HEK293T (cell line): ENCODE results near the gene INTS2.

Experiments
- CTCF ChIA-PET: fragments of 350-600 bp; formaldehyde crosslinking; extraction: SDS; loops from one replicate; lab custom pipeline; 2021; ENCODE audit warnings: antibody characterized with exemption, inconsistent platforms; lab: Yijun Ruan, JAX
- POLR2A ChIA-PET: fragments of 350-600 bp; formaldehyde crosslinking; extraction: SDS; loops from one replicate; lab custom pipeline; 2020; ENCODE audit warnings: antibody characterized with exemption, inconsistent platforms; lab: Yijun Ruan, JAX
- DNase-seq: peaks from one replicate; pipeline ENCODE4 v3.0.0; 2012; ENCODE audit warnings: mixed read lengths; ENCODE audit errors: extremely low spot score
- ARNT ChIP-seq: fragments of 450-650 bp; IDR thresholded peaks from 2 replicates; pipeline ENCODE4 v1.6.1; 2017; ENCODE audit warnings: mild to moderate bottlenecking
- BHLHE40 ChIP-seq: fragments of 450-650 bp; IDR thresholded peaks from 2 replicates; pipeline ENCODE4 v1.6.1; 2016; ENCODE audit warnings: mild to moderate bottlenecking, moderate library complexity, borderline replicate concordance
- CTBP1 ChIP-seq: fragments of 450-650 bp; IDR thresholded peaks from 2 replicates; pipeline ENCODE4 v1.6.1; 2016; ENCODE audit warnings: borderline replicate concordance
- ELF4 ChIP-seq: fragments of 450-650 bp; IDR thresholded peaks from 2 replicates; pipeline ENCODE4 v1.6.1; 2017; ENCODE audit warnings: antibody characterized with exemption
- FOXA1 ChIP-seq: fragments of 450-650 bp; IDR thresholded peaks from 2 replicates; pipeline ENCODE4 v1.6.1; 2016; ENCODE audit warnings: mild to moderate bottlenecking
- FOXK2 ChIP-seq: fragments of 450-650 bp; IDR thresholded peaks from 2 replicates; pipeline ENCODE4 v1.6.1; 2016; ENCODE audit warnings: mild to moderate bottlenecking
- FOXM1 ChIP-seq: fragments of 450-650 bp; IDR thresholded peaks from 2 replicates; pipeline ENCODE4 v1.6.1; 2017; ENCODE audit warnings: mild to moderate bottlenecking, borderline replicate concordance
- HDGF ChIP-seq: fragments of 450-650 bp; IDR thresholded peaks from 2 replicates; pipeline ENCODE4 v1.6.1; 2017; ENCODE audit warnings: antibody characterized with exemption, borderline replicate concordance
- L3MBTL2 ChIP-seq: fragments of 450-650 bp; conservative IDR thresholded peaks from 2 replicates; pipeline ENCODE4 v1.6.1; 2016; ENCODE audit warnings: mild to moderate bottlenecking
- LEF1 ChIP-seq: fragments of 450-650 bp; IDR thresholded peaks from 2 replicates; pipeline ENCODE4 v1.6.1; 2017; ENCODE audit warnings: mild to moderate bottlenecking, borderline replicate concordance
- NFRKB ChIP-seq: fragments of 450-650 bp; IDR thresholded peaks from 2 replicates; pipeline ENCODE4 v1.6.1; 2016; ENCODE audit warnings: mild to moderate bottlenecking, moderate library complexity
- PKNOX1 ChIP-seq: fragments of 450-650 bp; IDR thresholded peaks from 2 replicates; pipeline ENCODE4 v1.6.1; 2016
- SP1 ChIP-seq: fragments of 450-650 bp; IDR thresholded peaks from 2 replicates; pipeline ENCODE4 v1.6.1; 2017
- SUZ12 ChIP-seq: fragments of 450-650 bp; IDR thresholded peaks from 2 replicates; pipeline ENCODE4 v1.6.1; 2016; ENCODE audit warnings: mild to moderate bottlenecking
- TARDBP ChIP-seq: fragments of 450-650 bp; IDR thresholded peaks from 2 replicates; pipeline ENCODE4 v1.6.1; 2016
- ZNF384 ChIP-seq: fragments of 450-650 bp; IDR thresholded peaks from 2 replicates; pipeline ENCODE4 v1.6.1; 2016

Gene INTS2

GRCh38 chr17:61839300-61839786, 88.4 kb downstream of the INTS2 start:
- no peak for DNase-seq
- TF ChIP-seq FOXK2 = no peak
- no peak for TF ChIP-seq FOXM1
- TF ChIP-seq FOXA1 = no peak
- TF ChIP-seq NFRKB = no peak
- TF ChIP-seq SUZ12 = no peak
- no peak for TF ChIP-seq HDGF
- no peak for TF ChIP-seq LEF1
- TF ChIP-seq BHLHE40 = no peak
- no peak for TF ChIP-seq PKNOX1
- no peak for TF ChIP-seq TARDBP
- TF ChIP-seq ELF4 = no peak
- no peak for TF ChIP-seq L3MBTL2
- no peak for TF ChIP-seq SP1
- no peak for TF ChIP-seq ARNT
- no peak for TF ChIP-seq CTBP1
- TF ChIP-seq ZNF384 = no peak
- ChIA-PET POLR2A (interaction anchor here (1.2 to 1.7 kb wide), 2 partner anchors 23 to 24 kb away, joined by 3 to 5 read pairs; partner anchors contain the start of gene BRIP1), CTCF (interaction anchor here (0.6 kb wide), 1 partner anchor 12 kb away, joined by 4 read pairs; no protein-coding TSS in a partner anchor)

GRCh38 chr17:61837175-61838051, 90.4 kb downstream of the INTS2 start:
- CTCF ChIA-PET = interaction anchor here (0.7 to 1.2 kb wide), 4 partner anchors 26 to 409 kb away, joined by 3 to 4 read pairs (median 3); partner anchors contain the start of gene BRIP1

GRCh38 chr17:61836266-61837174, 91.3 kb downstream of the INTS2 start:
- POLR2A ChIA-PET = interaction anchor here (1.4 kb wide), 1 partner anchor 424 kb away, joined by 3 read pairs; no protein-coding TSS in a partner anchor
- CTCF ChIA-PET = interaction anchor here (0.7 to 1.2 kb wide), 4 partner anchors 27 to 408 kb away, joined by 3 to 4 read pairs (median 3); partner anchors contain the start of gene BRIP1
- TF ChIP-seq NFRKB = no peak
- no peak for TF ChIP-seq ARNT
- no peak for TF ChIP-seq SP1
- no peak for TF ChIP-seq ELF4
- TF ChIP-seq FOXM1 = no peak
- no peak for DNase-seq

More at GRCh38 chr17:61837175-61838051, 90.4 kb downstream of the INTS2 start:
- no peak for TF ChIP-seq FOXM1
- TF ChIP-seq L3MBTL2 = no peak
- TF ChIP-seq SUZ12 = no peak
- TF ChIP-seq ZNF384 = peak; percentile 51; the same call in 1 of the 2 replicates
- TF ChIP-seq ELF4 = no peak
- TF ChIP-seq FOXK2 = no peak
- no peak for TF ChIP-seq HDGF
- no peak for TF ChIP-seq TARDBP
- POLR2A ChIA-PET = no interaction called here
- DNase-seq = peak; percentile 48

- TF ChIP-seq NFRKB (no peak), PKNOX1 (no peak)
- CTCF ChIA-PET = no interaction called here
- POLR2A ChIA-PET = interaction anchor here (1.4 kb wide), 1 partner anchor 423 kb away, joined by 3 read pairs; no protein-coding TSS in a partner anchor
- no peak for DNase-seq
Observed at GRCh38 chr17:61835606-61836005, 92.2 kb downstream of the INTS2 start.

GRCh38 chr17:61834610-61835009, 93.2 kb downstream of the INTS2 start:
- TF ChIP-seq FOXM1 (no peak), NFRKB (no peak)
- POLR2A ChIA-PET = interaction anchor here (1.2 kb wide), 1 partner anchor 29 kb away, joined by 4 read pairs; the partner anchor contains the start of gene BRIP1
- no peak for DNase-seq
- CTCF ChIA-PET = interaction anchor here (0.6 kb wide), 1 partner anchor 198 kb away, joined by 3 read pairs; no protein-coding TSS in a partner anchor

- TF ChIP-seq L3MBTL2 (no peak), PKNOX1 (no peak), TARDBP (no peak), ZNF384 (no peak), FOXM1 (no peak), SP1 (no peak), BHLHE40 (no peak), ARNT (no peak), LEF1 (no peak), FOXK2 (no peak), NFRKB (no peak), ELF4 (no peak), CTBP1 (no peak), SUZ12 (no peak)
- no peak for DNase-seq
- CTCF ChIA-PET = interaction anchor here (0.7 kb wide), 1 partner anchor 10 kb away, joined by 3 read pairs; no protein-coding TSS in a partner anchor
- POLR2A ChIA-PET = interaction anchor here (1.2 kb wide), 1 partner anchor 30 kb away, joined by 4 read pairs; the partner anchor contains the start of gene BRIP1
Observed at GRCh38 chr17:61833536-61834193, 94.1 kb downstream of the INTS2 start.
